GM19455 (cell line): ENCODE data around the gene NCR1.
"Not testable (repeated sequence)": the region's sequence is repeated elsewhere in the genome, so short reads cannot be mapped to it uniquely, and the experiment has no call there.

Experiments used
- ATAC-seq: cut with Tn5 transposase; IDR thresholded peaks from one replicate; pipeline ENCODE4 v1.9.1; 2021; ENCODE audit not compliant: unreplicated experiment

NCR1 gene

GRCh38 chr19:54906819-54907218 is 871 bp downstream of the NCR1 start:
- ATAC-seq, result no peak

- not testable (repeated sequence) for ATAC-seq
Observed at GRCh38 chr19:54907899-54908298, 2.0 kb downstream of the NCR1 start.

- ATAC-seq, result no peak
Observed at GRCh38 chr19:54916822-54917221, 10.9 kb downstream of the NCR1 start.

GRCh38 chr19:54918499-54918898 is 12.6 kb downstream of the NCR1 start:
- no peak for ATAC-seq

- not testable (repeated sequence) for ATAC-seq
Observed at GRCh38 chr19:54919646-54920563, 14.0 kb downstream of the NCR1 start.

GRCh38 chr19:54921082-54921481 is 15.1 kb downstream of the NCR1 start:
- no peak for ATAC-seq

GRCh38 chr19:54923276-54923675 is 17.3 kb downstream of the NCR1 start:
- ATAC-seq, result no peak

GRCh38 chr19:54928299-54928698 is 22.4 kb downstream of the NCR1 start:
- no peak for ATAC-seq

- no peak for ATAC-seq
Observed at GRCh38 chr19:54937926-54938325, 32.0 kb downstream of the NCR1 start.

GRCh38 chr19:54938906-54939305 is 33.0 kb downstream of the NCR1 start:
- no peak for ATAC-seq

GRCh38 chr19:54939538-54939937 is 33.6 kb downstream of the NCR1 start:
- ATAC-seq, result not testable (repeated sequence)

GRCh38 chr19:54943772-54944361 is 37.9 kb downstream of the NCR1 start:
- ATAC-seq, result not testable (repeated sequence)

- ATAC-seq, result no peak
Observed at GRCh38 chr19:54947381-54947780, 41.4 kb downstream of the NCR1 start, which contains the start of gene NLRP7. NLRP7 (minus strand) TSS chr19:54947530.

GRCh38 chr19:54949412-54949811 is 43.5 kb downstream of the NCR1 start:
- no peak for ATAC-seq

- ATAC-seq, result not testable (repeated sequence)
Observed at GRCh38 chr19:54950580-54950979, 44.6 kb downstream of the NCR1 start.

- no peak for ATAC-seq
Observed at GRCh38 chr19:54952591-54953344, 46.8 kb downstream of the NCR1 start.

- ATAC-seq, result not testable (repeated sequence)
Observed at GRCh38 chr19:54953345-54953713, 47.4 kb downstream of the NCR1 start.

GRCh38 chr19:54955376-54955775 is 49.4 kb downstream of the NCR1 start:
- ATAC-seq, result no peak

- no peak for ATAC-seq
Observed at GRCh38 chr19:54959840-54960239, 53.9 kb downstream of the NCR1 start.
